Neuronal stem cell (in vitro differentiated cells): ENCODE data around the gene FES.

Experiments
- DNase-seq: peaks from one replicate; pipeline ENCODE4 v3.0.0-alpha.2; 2013; ENCODE audit warnings: low spot score
- H2AFZ ChIP-seq: one replicate; pipeline ENCODE4 v1.6.1; 2013; ENCODE audit warnings: mild to moderate bottlenecking, low read length, inconsistent platforms
- H2AK5ac ChIP-seq: 2 replicates; pipeline ENCODE4 v1.6.1; 2013; ENCODE audit warnings: low read depth, mild to moderate bottlenecking, inconsistent platforms, low read length, moderate library complexity, mixed read lengths
- H2BK120ac ChIP-seq: 2 replicates; pipeline ENCODE4 v1.6.1; 2013; ENCODE audit warnings: low read depth, mild to moderate bottlenecking, inconsistent platforms, low read length, moderate library complexity, mixed read lengths
- H2BK12ac ChIP-seq: one replicate; pipeline ENCODE4 v1.6.1; 2013; ENCODE audit warnings: low read length, inconsistent platforms
- H2BK15ac ChIP-seq: 2 replicates; pipeline ENCODE4 v1.6.1; 2013; ENCODE audit warnings: mild to moderate bottlenecking, low read length, inconsistent platforms, mixed read lengths
- H2BK5ac ChIP-seq: one replicate; pipeline ENCODE4 v1.6.1; 2013; ENCODE audit warnings: inconsistent platforms, mild to moderate bottlenecking, low read length, moderate library complexity
- H3K14ac ChIP-seq: one replicate; pipeline ENCODE4 v1.6.1; 2013; ENCODE audit warnings: low read length, inconsistent platforms
- H3K18ac ChIP-seq: 2 replicates; pipeline ENCODE4 v1.6.1; 2013; ENCODE audit warnings: low read length, inconsistent platforms
- H3K23ac ChIP-seq: 2 replicates; pipeline ENCODE4 v1.6.1; 2013; ENCODE audit warnings: low read depth, mild to moderate bottlenecking, mixed read lengths, low read length, inconsistent platforms; ENCODE audit not compliant: poor library complexity
- H3K27ac ChIP-seq: replicated peaks from 3 replicates; pipeline ENCODE4 v1.5.1; 2013; ENCODE audit warnings: low read length, inconsistent platforms
- H3K27me3 ChIP-seq, 3 experiments: 2 replicates each; pipeline ENCODE4 v1.6.1; 2013; ENCODE audit warnings: low read length in 3 of 3, mild to moderate bottlenecking in 2 of 3, inconsistent platforms in 1 of 3, low read depth in 1 of 3, mixed read lengths in 1 of 3, moderate library complexity in 1 of 3; ENCODE audit not compliant: control insufficient read depth in 3 of 3, insufficient read depth in 3 of 3
- H3K36me3 ChIP-seq, 2 donors: replicated peaks in 1 of 2; 2 replicates each; pipeline ENCODE4 v1.6.1; 2013; ENCODE audit warnings: low read length in 2 of 2; ENCODE audit not compliant: control insufficient read depth in 2 of 2, insufficient read depth in 2 of 2
- H3K4ac ChIP-seq: 2 replicates; pipeline ENCODE4 v1.6.1; 2013; ENCODE audit warnings: inconsistent platforms, mild to moderate bottlenecking, low read length, moderate library complexity
- H3K4me1 ChIP-seq, 2 donors: 1 replicate in 1 of 2; 2 replicates in 1 of 2; pipeline ENCODE4 v1.6.1; 2013; ENCODE audit warnings: low read length in 2 of 2, low read depth in 1 of 2; ENCODE audit not compliant: control insufficient read depth in 2 of 2, insufficient read depth in 1 of 2
- H3K4me2 ChIP-seq: one replicate; pipeline ENCODE4 v1.6.1; 2013; ENCODE audit warnings: mild to moderate bottlenecking, low read length, inconsistent platforms; ENCODE audit not compliant: insufficient read depth, poor library complexity, severe bottlenecking
- H3K4me3 ChIP-seq, 2 donors: 2 replicates each; pipeline ENCODE4 v1.5.1; 2013; ENCODE audit warnings: low read length in 2 of 2, mild to moderate bottlenecking in 2 of 2, inconsistent platforms in 1 of 2, moderate library complexity in 1 of 2
- H3K79me1 ChIP-seq: one replicate; pipeline ENCODE4 v1.6.1; 2013; ENCODE audit warnings: low read depth, mild to moderate bottlenecking, inconsistent platforms, low read length, moderate library complexity
- H3K9ac ChIP-seq: one replicate; pipeline ENCODE4 v1.6.1; 2013; ENCODE audit warnings: mild to moderate bottlenecking, low read depth, low read length, inconsistent platforms; ENCODE audit not compliant: poor library complexity
- H3K9me3 ChIP-seq, 2 donors: replicated peaks in 1 of 2; 2 replicates each; pipeline versions ENCODE3 to v1.6.1; 2013; ENCODE audit warnings: low read length in 2 of 2, mild to moderate bottlenecking in 2 of 2, inconsistent platforms in 1 of 2, low read depth in 1 of 2, mixed read lengths in 1 of 2, moderate library complexity in 1 of 2; ENCODE audit not compliant: control insufficient read depth in 2 of 2, insufficient read depth in 1 of 2
- H4K8ac ChIP-seq: one replicate; pipeline ENCODE4 v1.6.1; 2013; ENCODE audit warnings: low read depth, mild to moderate bottlenecking, inconsistent platforms, low read length, moderate library complexity
- H4K91ac ChIP-seq: one replicate; pipeline ENCODE4 v1.6.1; 2013; ENCODE audit warnings: low read length, low read depth, mild to moderate bottlenecking, inconsistent platforms; ENCODE audit not compliant: poor library complexity
- WGBS, 2 donors: extraction: QIAGEN DNeasy Blood & Tissue Kit; methylation state at CpG; one replicate each; pipeline ENCODE4 v1.1.7; 2013; ENCODE audit warnings: missing lambda C conversion rate in 2 of 2, mixed read lengths in 1 of 2; ENCODE audit not compliant: insufficient read length in 2 of 2, insufficient replicate concordance in 1 of 2; ENCODE audit errors: extremely low coverage in 2 of 2; 5-methylcytosine and 5-hydroxymethylcytosine counted together

FES gene

DNA sequence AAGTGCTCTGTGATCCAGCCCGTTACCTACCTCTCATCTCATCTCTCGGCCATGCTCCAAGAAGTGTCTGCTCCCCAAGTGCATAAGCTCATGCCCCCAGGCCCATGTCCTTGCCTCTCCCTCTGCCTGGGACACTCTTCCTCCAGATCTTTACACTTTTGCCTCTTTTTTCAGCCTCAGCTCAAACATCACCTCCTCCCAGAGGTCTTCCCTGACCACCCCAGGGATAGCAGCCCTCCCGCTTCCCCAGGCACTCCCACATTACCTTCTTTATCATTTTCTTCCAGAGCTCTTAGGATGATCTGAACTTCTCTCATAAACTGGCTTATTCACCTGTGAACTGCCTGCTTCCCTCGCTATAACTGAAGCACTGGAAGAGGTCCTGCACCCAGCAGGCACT lies 18.6 kb upstream of the FES start:
- no peak for DNase-seq
- Histone ChIP-seq H3K27me3 (no peaks in the 10 kb centered on the region), H3K4me3 (no peak overlapping the region), H4K8ac (no peak overlapping the region), H3K14ac (no peak overlapping the region), H2AFZ (no peak overlapping the region), H2AK5ac (no peak overlapping the region), H3K79me1 (no peaks in the 10 kb centered on the region), H3K27ac (no peak overlapping the region), H3K4ac (no peak overlapping the region), H2BK12ac (no peak overlapping the region), H4K91ac (no peak overlapping the region), H2BK120ac (no peak overlapping the region), H3K9me3 (no peaks in the 10 kb centered on the region), H2BK15ac (no peak overlapping the region), H3K4me2 (no peak overlapping the region), H3K4me1 (peaks cover 14 to 19% of the 10 kb centered on the region in 2 donors), H2BK5ac (no peak overlapping the region), H3K18ac (no peak overlapping the region), H3K9ac (no peak overlapping the region), H3K36me3 (no peaks in the 10 kb centered on the region), H3K23ac (no peak overlapping the region)
- no CpG with 5 or more reads among the region's 4 CpGs for WGBS, 2 donors

- H2AFZ ChIP-seq = no peak overlapping the region
- no peak overlapping the region for H3K4me2 ChIP-seq
- peak overlapping the region; percentile 27 for H2BK120ac ChIP-seq
- no peaks in the 10 kb centered on the region for H3K27me3 ChIP-seq
- H4K91ac ChIP-seq = no peak overlapping the region
- H3K18ac ChIP-seq = peak overlapping the region; percentile 62
- no peak overlapping the region for H3K4ac ChIP-seq
- peak overlapping the region; percentile 10 for H3K9ac ChIP-seq
- H2BK12ac ChIP-seq = no peak overlapping the region
- H3K4me1 ChIP-seq = peaks cover 14 to 19% of the 10 kb centered on the region in 2 donors
- H3K27ac ChIP-seq = no peak overlapping the region
- no peak overlapping the region for H4K8ac ChIP-seq
- peak overlapping the region; percentile 12 for H3K14ac ChIP-seq
- H3K4me3 ChIP-seq = no peak overlapping the region
- no peak for DNase-seq
- no peaks in the 10 kb centered on the region for H3K9me3 ChIP-seq
- H2AK5ac ChIP-seq = no peak overlapping the region
- no peaks in the 10 kb centered on the region for H3K36me3 ChIP-seq
- WGBS, 2 donors = no CpG with 5 or more reads among the region's 16 CpGs
- H3K79me1 ChIP-seq = no peaks in the 10 kb centered on the region
- H2BK5ac ChIP-seq = no peak overlapping the region
- H3K23ac ChIP-seq = peak overlapping the region; percentile 35
- H2BK15ac ChIP-seq = no peak overlapping the region
These were observed 18.1 kb upstream of the FES start for GRCh38 chr15:90866161-90866715.

GRCh38 chr15:90866800-90867199 lies 17.5 kb upstream of the FES start:
- Histone ChIP-seq H2AFZ (no peak overlapping the region), H2BK15ac (no peak overlapping the region), H3K4me2 (no peak overlapping the region), H2BK5ac (no peak overlapping the region), H4K8ac (no peak overlapping the region), H3K79me1 (no peaks in the 10 kb centered on the region), H3K27ac (no peak overlapping the region), H3K9me3 (no peaks in the 10 kb centered on the region), H3K23ac (no peak overlapping the region), H3K9ac (no peak overlapping the region), H3K18ac (no peak overlapping the region), H3K4me1 (peaks cover 14 to 19% of the 10 kb centered on the region in 2 donors), H3K27me3 (no peaks in the 10 kb centered on the region), H2BK120ac (no peak overlapping the region), H2AK5ac (no peak overlapping the region), H3K14ac (no peak overlapping the region), H2BK12ac (no peak overlapping the region), H3K36me3 (no peaks in the 10 kb centered on the region), H4K91ac (no peak overlapping the region), H3K4ac (no peak overlapping the region), H3K4me3 (no peak overlapping the region)
- no peak for DNase-seq
- no CpG with 5 or more reads among the region's 3 CpGs for WGBS, 2 donors

DNA sequence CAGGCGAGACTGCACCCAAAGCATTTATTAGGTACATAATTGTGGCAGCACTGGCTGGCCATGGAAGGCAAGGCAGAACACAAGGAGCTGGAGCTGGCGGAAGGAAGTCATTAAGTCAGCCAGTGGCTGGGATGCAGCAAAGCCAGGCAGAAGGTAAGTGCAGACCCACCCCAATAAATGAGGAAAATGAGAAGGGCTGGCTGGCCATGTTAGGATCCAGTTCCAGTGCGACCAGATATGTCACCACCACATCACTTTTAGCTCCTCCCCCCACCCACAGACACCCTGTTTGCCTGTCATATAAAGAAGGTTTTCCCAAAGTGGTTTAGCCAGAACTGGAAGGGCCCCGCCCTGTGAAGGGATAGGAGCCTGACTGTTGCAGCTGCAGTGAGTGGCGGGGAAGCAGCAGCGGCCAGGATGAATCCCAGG lies 16.0 kb upstream of the FES start, which contains the start of gene FURIN:
TSS of gene FURIN (plus strand) at position 328 of the 429 bp plus-strand sequence. CDS start 7,153 bp downstream, outside the sequence.
- no peaks in the 10 kb centered on the region for H3K9me3 ChIP-seq
- H4K8ac ChIP-seq = no peak within 1 kb of the TSS
- no CpG with 5 or more reads among the region's 6 CpGs for WGBS, 2 donors
- no peaks in the 10 kb centered on the region for H3K27me3 ChIP-seq
- peak within 1 kb of the TSS; percentile 53 for H3K9ac ChIP-seq
- H3K27ac ChIP-seq = no peak within 1 kb of the TSS
- no peak within 1 kb of the TSS for H3K4ac ChIP-seq
- peak within 1 kb of the TSS; percentile 10 for H2AK5ac ChIP-seq
- no peaks in the 10 kb centered on the region for H3K36me3 ChIP-seq
- H2BK120ac ChIP-seq = no peak within 1 kb of the TSS
- H2AFZ ChIP-seq = peak within 1 kb of the TSS; percentile 50
- no peak within 1 kb of the TSS for H2BK12ac ChIP-seq
- H3K79me1 ChIP-seq = no peaks in the 10 kb centered on the region
- no peak within 1 kb of the TSS for H3K23ac ChIP-seq
- H3K4me3 ChIP-seq = no peak within 1 kb of the TSS
- DNase-seq = no peak
- H2BK5ac ChIP-seq = no peak within 1 kb of the TSS
- H2BK15ac ChIP-seq = no peak within 1 kb of the TSS
- H4K91ac ChIP-seq = peak within 1 kb of the TSS; percentile 58
- no peak within 1 kb of the TSS for H3K18ac ChIP-seq
- no peak within 1 kb of the TSS for H3K4me2 ChIP-seq
- H3K4me1 ChIP-seq = peaks cover 24 to 29% of the 10 kb centered on the region in 2 donors
- no peak within 1 kb of the TSS for H3K14ac ChIP-seq
